GM19193 (cell line): Measurements from ENCODE around the gene SPEN.

Experiments used
- POLR2A ChIP-seq: IDR thresholded peaks from 4 replicates; pipeline ENCODE4 v1.6.1; 2011; ENCODE audit not compliant: insufficient read depth, insufficient read length; ENCODE audit errors: extremely low read depth

Gene SPEN

DNA sequence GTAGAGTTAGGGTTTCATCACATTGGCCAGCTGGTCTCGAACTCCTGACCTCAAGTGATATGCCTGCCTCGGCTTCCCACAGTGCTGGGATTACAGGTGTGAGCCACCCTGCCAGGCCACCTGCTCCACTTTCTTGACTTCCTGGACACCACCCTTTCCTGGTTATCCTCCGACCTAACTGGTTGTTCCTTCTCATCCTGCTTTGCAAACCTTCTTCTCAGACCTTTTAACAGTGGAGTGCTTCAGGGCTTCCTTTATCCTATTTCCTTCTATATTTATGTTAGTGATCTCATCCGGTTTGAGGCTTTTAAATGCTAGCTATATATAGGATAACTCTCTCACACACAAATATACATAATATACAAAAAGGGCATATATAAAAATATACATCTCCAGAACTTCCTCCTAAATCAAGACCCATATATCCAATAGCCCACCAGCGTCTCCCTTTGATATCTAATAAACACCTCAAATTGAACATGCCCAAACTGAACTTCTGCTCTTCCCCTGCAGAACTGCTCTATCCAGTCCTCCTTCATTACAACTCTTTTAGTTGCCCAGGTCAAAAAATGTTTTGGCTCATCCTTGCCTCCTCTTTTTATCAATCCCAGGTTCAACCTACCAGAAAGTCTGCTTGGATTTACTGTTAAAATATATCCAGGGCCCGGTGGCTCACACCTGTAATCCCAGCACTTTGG lies 20.5 kb upstream of the SPEN start:
- TF ChIP-seq POLR2A = no peak

DNA sequence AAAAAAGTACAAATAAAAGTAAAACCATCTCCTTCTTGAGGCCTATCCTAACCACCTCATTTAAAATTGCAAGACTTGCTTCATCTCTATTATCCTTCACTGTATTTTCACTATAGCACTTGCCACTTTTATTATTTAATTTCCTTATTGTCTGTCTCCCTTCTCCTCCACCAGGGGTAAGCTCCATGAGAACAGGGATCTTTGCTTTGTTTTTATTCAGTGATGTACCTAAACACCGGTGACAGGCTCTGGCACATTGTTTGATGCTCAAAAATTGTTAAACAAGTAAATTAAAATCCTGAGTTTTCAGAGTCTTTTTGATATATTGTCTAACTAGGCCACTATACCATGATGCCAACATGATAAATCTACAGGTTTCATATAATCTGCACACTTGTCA lies 17.2 kb upstream of the SPEN start:
- no peak for TF ChIP-seq POLR2A

DNA sequence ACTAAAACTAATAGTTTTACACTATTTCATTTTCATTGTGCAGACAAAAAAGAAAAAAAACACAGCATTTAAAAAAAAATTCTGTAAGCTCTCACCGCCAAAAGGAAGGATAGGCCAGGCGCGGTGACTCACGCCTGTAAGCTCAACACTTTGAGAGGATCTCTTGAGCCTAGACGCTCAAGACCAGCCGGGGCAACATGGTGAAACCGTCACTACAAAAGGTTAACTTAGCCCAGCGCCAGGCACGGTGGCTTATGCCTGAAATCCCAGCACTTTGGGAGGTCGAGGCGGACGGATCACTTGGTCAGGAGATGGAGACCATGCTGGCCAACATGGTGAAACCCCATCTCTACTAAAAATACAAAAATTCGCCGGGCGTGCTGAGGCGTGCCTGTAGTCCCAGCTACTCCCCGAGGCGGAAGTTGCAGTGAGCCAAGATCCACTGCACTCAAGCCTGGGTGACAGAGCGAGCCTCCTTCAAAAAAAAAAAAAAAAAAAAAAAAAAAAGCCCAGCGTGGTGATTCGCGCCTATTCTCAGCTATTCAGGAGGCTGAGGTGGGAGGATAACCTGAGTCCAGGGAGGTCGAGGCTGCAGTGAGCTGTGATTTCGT lies 14.3 kb upstream of the SPEN start:
- no peak for TF ChIP-seq POLR2A

DNA sequence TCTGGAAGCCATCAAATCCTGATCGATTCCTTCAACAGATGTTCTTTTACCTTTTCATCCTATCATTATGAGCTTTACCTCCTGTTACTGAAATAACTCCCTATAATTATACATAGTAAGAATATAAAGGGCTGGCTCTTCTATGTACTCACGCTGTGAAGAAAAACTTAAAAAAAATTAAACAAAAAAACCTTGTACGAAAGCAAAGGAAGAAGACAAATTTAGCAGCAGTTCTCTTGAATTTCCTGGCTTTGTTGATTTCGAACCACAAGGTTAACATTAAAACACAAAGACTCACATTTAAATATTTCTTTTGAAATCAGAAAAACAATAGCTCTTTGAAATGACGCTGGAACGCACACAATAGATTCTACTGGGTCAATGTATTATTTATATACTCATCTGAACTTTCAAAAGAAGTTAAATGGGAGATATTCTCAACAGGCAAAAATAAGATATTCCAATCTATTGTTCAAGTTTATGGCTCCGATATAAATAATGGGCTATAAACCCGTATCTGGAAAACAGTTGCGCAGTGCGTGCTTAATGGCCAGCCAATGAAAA lies 13.6 kb upstream of the SPEN start:
- TF ChIP-seq POLR2A = no peak

DNA sequence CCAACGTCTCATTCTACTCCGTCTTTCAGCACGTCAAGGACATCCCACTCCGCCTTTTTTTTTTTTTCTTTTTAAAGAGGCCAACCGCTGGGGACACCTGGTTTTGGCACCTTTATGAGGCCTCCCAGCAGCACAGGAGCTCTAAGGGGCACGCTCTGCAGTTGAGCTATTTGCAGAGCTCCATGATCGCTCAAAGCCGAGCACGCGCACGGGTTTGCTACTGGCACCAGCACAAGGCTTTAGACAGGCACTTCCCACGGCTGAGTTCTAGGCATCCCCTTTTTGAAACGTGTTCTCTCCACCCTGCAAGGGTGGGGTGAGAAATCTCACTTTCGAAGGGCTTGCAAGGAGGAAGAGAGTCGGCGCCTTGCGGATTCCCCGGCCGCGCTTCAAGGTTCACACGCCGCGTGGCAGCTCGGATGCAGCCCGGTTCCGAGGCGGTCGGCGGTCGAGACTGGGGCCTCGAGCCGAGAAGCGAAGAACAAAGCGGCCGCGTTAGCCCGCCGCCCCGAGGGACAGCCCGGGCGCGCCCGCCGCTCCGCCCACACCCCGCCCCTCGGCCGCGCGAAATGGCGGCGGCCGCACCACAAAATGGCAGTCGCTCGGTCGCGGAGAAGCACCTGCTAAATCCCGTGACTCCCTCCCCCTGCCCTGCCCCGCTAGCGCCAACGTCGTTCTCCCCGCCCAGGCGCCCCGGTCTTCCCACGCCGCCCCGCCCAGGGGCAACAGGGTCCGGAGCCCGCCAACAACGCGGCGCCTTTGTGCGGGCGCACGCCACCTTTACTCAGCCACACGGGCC lies 12.9 kb upstream of the SPEN start:
- peak; percentile 83 for TF ChIP-seq POLR2A

DNA sequence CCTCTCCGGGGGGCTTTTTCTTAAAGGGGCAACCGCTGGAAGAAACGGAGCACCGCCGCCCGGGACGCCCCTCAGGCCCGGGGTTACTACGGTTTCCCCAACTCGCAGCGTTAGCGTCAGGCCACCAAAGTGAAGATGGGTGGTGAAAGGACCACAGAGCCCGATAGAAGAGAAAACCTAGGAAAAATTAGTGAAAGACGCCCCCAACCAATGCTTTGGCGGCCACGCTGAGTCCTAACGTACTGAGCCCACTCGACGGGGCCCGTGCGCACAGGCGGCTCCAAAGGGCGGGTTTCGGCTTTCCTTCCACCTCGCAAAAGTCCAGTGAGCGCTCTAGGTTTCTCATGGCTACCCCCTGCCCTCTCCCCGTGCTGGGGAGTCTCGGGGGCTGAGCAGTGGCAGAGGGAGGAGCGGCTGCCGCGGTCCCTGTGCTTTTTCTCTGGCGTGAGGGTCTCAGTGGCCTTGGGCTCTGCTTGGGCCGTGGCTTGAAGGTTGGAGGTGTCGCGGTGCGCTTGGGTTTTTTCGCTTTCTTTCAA lies 12.2 kb upstream of the SPEN start:
- no peak for TF ChIP-seq POLR2A

DNA sequence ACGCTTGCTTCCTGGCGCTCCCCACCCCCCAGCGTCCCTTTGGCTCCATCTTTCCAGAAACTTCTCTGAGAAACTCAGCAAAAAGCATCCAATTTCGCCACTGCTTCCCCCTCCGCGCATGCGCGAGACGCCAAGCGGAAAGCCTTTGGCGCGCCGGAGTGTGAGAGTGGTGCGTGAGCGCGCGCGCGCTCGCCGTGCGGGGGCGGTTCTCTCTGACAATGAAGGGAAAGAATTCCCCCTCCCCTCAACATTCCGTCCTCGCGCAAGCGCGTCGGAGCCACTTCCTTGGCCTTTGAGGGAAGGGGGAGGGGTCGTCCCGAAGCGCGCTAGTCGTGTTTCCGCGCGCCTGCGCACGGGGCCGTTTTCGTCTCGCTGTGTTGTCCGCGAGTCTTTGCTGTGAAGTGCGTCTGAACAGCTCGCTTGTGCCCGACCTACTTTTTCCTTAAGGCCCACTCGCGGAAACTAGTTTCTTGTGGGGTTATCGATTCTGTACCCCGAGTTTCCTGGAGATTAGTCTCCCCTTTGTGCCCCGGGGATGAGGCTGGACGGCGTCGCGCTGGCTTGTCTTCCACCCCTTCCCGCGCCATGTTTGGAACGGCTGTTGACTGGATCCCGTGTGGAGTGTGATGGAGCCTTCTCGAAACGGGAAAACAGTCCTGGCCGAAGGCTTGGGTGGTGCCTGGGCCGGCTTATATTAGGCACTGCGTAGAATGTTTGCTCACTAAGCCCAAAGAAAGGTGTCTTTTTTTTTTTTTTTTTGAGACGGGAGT lies 11.6 kb upstream of the SPEN start:
- TF ChIP-seq POLR2A = peak; percentile 67

DNA sequence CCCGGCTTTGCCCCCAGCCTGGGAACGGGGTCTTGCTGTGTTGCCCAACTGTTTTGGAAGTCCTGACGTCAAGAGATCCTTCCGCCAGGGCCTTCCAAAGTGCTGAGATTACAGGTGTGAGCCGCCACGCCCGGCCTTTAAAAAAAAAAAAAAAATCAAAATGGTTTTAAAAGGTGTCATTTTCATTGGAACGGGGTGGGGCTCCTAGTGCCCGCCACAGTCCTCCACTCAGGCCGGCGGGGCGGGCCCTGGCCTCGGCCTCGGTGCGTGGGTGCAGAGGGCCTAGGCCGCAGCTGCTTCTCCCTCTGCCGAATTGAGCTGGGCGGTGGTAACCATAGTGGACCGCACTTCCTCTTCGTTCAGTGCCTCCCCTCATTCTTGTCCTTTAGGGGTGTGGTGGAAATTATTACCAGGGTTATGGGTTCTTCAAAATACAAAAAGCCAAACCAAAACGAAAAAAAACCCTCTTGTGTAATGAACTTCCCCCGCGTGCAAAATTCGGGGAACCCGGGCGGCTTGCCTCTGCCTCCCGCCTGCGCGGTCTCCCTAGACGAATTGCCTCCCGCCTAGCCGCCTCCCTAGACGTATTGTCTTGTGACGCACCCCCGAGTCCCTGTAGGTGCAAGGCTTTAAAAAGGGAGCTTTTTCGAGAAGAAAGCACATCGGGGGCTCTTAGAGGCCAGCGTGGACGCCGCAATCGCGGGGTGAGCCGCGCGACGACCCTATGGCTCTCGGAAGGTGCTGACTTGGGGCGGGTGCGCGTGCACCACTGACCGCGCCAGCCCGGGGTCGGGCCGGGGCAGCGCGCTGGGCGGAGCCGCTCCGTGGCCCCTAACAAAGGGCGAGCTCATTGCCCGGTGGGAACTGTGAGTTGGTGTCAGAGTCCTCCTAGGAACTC lies 10.5 kb upstream of the SPEN start:
- TF ChIP-seq POLR2A = peak; percentile 24

DNA sequence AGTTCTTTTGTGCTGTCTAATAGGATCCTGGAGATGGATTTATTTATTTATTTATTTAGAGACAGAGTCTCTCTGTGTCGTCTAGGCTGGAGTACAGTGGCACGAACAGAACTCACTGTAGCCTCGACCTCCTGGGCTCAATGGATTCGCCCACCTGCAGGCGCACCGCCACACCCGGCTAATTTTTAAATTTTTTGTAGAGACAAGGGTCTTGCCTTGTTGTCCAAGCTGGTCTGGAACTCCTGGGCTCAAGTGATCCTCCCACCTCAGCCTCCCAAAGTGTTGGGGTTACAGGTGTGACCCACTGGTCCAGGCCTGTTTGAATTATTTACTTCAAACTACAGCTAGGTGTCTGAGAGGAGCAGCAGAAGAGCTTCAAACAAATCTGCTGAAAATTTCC lies 9.6 kb upstream of the SPEN start:
- no peak for TF ChIP-seq POLR2A

DNA sequence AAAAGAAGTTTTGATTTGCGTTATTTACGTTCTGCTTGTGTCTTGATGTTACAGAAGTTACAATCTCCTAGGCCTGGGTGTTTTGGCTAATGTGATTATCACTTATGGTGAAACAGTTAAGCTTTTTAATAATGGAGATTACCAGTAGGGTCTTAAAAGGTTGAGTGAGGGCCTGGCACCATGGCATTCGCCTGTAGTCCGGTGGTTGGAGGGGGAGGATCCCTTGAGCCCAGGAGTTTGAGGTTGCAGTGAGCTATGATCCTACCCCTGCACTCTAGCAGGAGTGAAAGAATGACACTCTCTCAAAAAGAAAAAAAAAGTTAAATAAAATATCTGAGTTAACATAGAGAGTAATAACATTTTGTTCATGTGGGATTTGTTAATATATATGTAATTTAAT lies 8.8 kb upstream of the SPEN start:
- no peak for TF ChIP-seq POLR2A

DNA sequence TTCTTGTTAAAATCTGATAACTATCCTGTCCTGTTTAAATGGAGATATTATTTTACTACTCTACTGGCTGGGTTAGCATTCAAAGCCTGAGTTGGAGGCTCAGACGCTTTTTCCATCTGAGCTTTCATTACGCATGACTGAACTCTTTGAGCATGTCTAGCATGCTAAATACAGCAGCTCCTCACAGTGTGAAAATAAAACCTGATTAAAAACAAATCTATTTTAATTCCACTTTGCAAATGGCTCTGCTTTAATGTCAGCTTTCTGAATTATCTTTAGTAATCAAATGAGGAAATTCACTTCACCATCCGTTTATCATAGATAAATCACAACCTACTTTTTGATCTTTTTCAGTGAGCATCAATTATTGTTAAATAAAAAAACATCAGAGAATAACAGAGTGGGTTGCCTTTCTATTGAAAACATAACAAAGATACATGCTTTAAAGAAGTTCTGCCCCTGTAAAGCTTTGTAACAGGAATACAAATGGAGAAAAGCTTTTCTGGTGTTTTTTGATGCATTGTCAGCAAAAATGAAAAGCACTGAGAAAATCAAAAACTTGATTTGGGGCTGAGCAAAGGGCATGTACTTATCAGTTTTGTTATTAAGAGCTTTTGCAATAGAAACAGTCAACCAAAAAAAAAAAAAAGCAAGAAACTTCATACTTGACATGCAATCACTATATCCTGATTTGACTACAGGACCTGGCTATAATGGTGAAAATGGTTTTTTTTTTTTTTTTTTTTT lies 3.5 kb upstream of the SPEN start:
- TF ChIP-seq POLR2A = no peak

DNA sequence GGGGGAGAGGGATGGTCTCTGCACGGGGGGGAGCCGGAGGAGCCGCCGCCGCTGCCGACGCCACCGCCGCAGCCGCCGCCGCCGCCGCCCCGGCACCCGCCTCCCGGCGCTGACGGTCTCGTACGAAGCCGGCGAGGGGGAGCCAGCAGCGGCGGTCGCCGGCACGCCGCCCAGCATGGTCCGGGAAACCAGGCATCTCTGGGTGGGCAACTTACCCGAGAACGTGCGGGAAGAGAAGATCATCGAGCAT lies 311 bp downstream of the SPEN start:
- TF ChIP-seq POLR2A = no peak
